ENCODE measurements around the gene GALNT17. TPM values are rescaled to one million over a fixed set of nuclear protein-coding genes. Genes with fewer than 3 reads are reported as not detected.
A peak's percentile ranks its signal among the peaks of the same experiment; 100 is the strongest.

GALNT17 gene
- polyA plus RNA-seq, 1 donor (not counting 4 experiments of a cell fraction or from before 2014, with no cell fraction given): not detected

DNA sequence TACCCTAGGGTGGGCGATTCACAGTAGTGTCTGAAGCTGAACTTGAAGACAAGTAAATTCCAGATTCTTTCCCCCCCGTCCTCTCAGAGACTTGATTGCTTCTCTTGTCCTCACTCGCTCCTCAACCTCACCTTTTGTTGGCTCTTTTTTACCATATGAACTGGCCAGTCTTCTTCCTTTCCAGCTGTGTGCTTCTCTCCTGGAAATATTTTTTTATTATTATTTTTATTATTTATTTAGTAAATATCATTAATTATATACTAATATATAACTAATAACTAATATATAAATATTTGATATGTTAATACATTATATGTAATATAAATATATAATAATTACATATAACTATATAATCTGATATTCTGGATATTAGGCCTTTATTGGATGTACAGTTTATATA is 484.3 kb downstream of the GALNT17 start:
- Histone ChIP-seq H3K4me1 (ENCODE audit: control insufficient read depth, extremely low read depth, insufficient read depth, low read length) (no peaks in the 10 kb centered on the region), H3K9me1 (ENCODE audit: control insufficient read depth, extremely low read depth, insufficient read depth, low read length) (no peaks in the 10 kb centered on the region), H3K4me2 (ENCODE audit: control insufficient read depth, extremely low read depth, insufficient read depth, low read depth, low read length) (no peak overlapping the region), H3K79me2 (ENCODE audit: control insufficient read depth, insufficient read depth, low read length) (no peaks in the 10 kb centered on the region), H3K4me3 (ENCODE audit: control insufficient read depth in 2 of 3, extremely low read depth in 1 of 3, insufficient read depth in 2 of 3, low read depth in 1 of 3, low read length in 3 of 3) (no peak overlapping the region), H3K27ac (ENCODE audit: control insufficient read depth, insufficient read depth, low read length) (no peak overlapping the region), H3K9me3 (ENCODE audit: control insufficient read depth, low read depth, low read length) (no peaks in the 10 kb centered on the region), H2AFZ (ENCODE audit: control insufficient read depth, low read length) (no peak overlapping the region), H3K36me3 (ENCODE audit: control insufficient read depth in 2 of 2, extremely low read depth in 1 of 2, insufficient read depth in 2 of 2, low read length in 2 of 2) (no peaks in the 10 kb centered on the region), H4K20me1 (ENCODE audit: control insufficient read depth, extremely low read depth, insufficient read depth, low read length) (no peaks in the 10 kb centered on the region), H3K9ac (ENCODE audit: control insufficient read depth, extremely low read depth, insufficient read depth, low read length) (no peak overlapping the region), H3K27me3 (ENCODE audit: control insufficient read depth, extremely low read depth, insufficient read depth, low read length) (no peaks in the 10 kb centered on the region)
- no peak for TF ChIP-seq EZH2 (IDR thresholded peaks at IDR 0.05; ENCODE audit: low read length)
- TF ChIP-seq, protein P1, sequence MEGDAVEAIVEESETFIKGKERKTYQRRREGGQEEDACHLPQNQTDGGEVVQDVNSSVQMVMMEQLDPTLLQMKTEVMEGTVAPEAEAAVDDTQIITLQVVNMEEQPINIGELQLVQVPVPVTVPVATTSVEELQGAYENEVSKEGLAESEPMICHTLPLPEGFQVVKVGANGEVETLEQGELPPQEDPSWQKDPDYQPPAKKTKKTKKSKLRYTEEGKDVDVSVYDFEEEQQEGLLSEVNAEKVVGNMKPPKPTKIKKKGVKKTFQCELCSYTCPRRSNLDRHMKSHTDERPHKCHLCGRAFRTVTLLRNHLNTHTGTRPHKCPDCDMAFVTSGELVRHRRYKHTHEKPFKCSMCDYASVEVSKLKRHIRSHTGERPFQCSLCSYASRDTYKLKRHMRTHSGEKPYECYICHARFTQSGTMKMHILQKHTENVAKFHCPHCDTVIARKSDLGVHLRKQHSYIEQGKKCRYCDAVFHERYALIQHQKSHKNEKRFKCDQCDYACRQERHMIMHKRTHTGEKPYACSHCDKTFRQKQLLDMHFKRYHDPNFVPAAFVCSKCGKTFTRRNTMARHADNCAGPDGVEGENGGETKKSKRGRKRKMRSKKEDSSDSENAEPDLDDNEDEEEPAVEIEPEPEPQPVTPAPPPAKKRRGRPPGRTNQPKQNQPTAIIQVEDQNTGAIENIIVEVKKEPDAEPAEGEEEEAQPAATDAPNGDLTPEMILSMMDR (optimal IDR thresholded peaks at IDR 0.05 in 1 of 3, IDR thresholded peaks at IDR 0.05 in 1 of 3, conservative IDR thresholded peaks at IDR 0.05 in 1 of 3; ENCODE audit: extremely low read depth in 1 of 3, insufficient read depth in 2 of 3, low read length in 3 of 3): no peak
- dilution Hi-C loops (cut with MboI; ENCODE audit: extremely low pct_ligation_motif_present, low sequenced_read_pairs): no loop called here
- FAIRE-seq (no peak), DNase-seq (ENCODE audit: low read depth, low spot score) (no peak)

DNA sequence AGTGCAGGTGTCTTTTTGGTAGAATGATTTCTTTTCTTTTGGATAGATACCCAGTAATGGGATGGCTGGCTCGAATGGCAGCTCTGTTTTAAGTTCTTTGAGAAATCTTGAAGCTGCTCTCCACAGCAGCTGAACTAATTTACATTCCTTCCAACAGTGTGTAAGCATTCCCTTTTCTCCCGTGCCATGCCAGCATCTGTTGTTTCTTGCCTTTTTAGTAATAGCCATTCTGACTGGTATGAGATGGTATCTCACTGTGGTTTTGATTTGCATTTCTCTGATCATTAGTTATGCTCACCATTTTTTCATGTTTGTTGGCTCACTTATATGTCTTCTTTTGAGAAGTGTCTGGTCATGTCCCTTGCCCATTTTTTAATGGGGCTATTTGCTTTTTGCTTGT is 486.3 kb downstream of the GALNT17 start:
- Histone ChIP-seq H3K36me3 (ENCODE audit: control insufficient read depth in 2 of 2, extremely low read depth in 1 of 2, insufficient read depth in 2 of 2, low read length in 2 of 2) (no peaks in the 10 kb centered on the region), H3K4me1 (ENCODE audit: control insufficient read depth, extremely low read depth, insufficient read depth, low read length) (no peaks in the 10 kb centered on the region), H3K27ac (ENCODE audit: control insufficient read depth, insufficient read depth, low read length) (no peak overlapping the region), H3K4me3 (ENCODE audit: control insufficient read depth in 2 of 3, extremely low read depth in 1 of 3, insufficient read depth in 2 of 3, low read depth in 1 of 3, low read length in 3 of 3) (no peak overlapping the region), H4K20me1 (ENCODE audit: control insufficient read depth, extremely low read depth, insufficient read depth, low read length) (no peaks in the 10 kb centered on the region), H2AFZ (ENCODE audit: control insufficient read depth, low read length) (peak overlapping the region; percentile 33), H3K9me3 (ENCODE audit: control insufficient read depth, low read depth, low read length) (no peaks in the 10 kb centered on the region), H3K27me3 (ENCODE audit: control insufficient read depth, extremely low read depth, insufficient read depth, low read length) (no peaks in the 10 kb centered on the region), H3K9me1 (ENCODE audit: control insufficient read depth, extremely low read depth, insufficient read depth, low read length) (no peaks in the 10 kb centered on the region), H3K79me2 (ENCODE audit: control insufficient read depth, insufficient read depth, low read length) (no peaks in the 10 kb centered on the region), H3K9ac (ENCODE audit: control insufficient read depth, extremely low read depth, insufficient read depth, low read length) (no peak overlapping the region), H3K4me2 (ENCODE audit: control insufficient read depth, extremely low read depth, insufficient read depth, low read depth, low read length) (no peak overlapping the region)
- dilution Hi-C loops (cut with MboI; ENCODE audit: extremely low pct_ligation_motif_present, low sequenced_read_pairs): no loop called here
- TF ChIP-seq EZH2 (IDR thresholded peaks at IDR 0.05; ENCODE audit: low read length): no peak
- TF ChIP-seq, protein P1 (optimal IDR thresholded peaks at IDR 0.05 in 1 of 3, IDR thresholded peaks at IDR 0.05 in 1 of 3, conservative IDR thresholded peaks at IDR 0.05 in 1 of 3; ENCODE audit: extremely low read depth in 1 of 3, insufficient read depth in 2 of 3, low read length in 3 of 3): no peak
- FAIRE-seq: peak; percentile 61
- DNase-seq (ENCODE audit: low read depth, low spot score): no peak
